Measurements from ENCODE around the gene MAT2A.

The MAT2A gene

GRCh38 chr2:85575739-85576138, 36.8 kb downstream of the MAT2A start:
- H3K27ac ChIP-seq (ENCODE audit: low read depth, low read length): no peak overlapping the region
- H3K9ac ChIP-seq (ENCODE audit: low read length): no peak overlapping the region

GRCh38 chr2:85577063-85577385, 38.1 kb downstream of the MAT2A start:
- H3K4me1 ChIP-seq (ENCODE audit: insufficient read depth, low read length): no peaks in the 10 kb centered on the region
- no peaks in the 10 kb centered on the region for H3K36me3 ChIP-seq (ENCODE audit: insufficient read depth, low read length)
- H3K27me3 ChIP-seq (ENCODE audit: control insufficient read depth in 1 of 2, insufficient read depth in 2 of 2, low read length in 2 of 2): no peaks in the 10 kb centered on the region
- H3K9ac ChIP-seq (ENCODE audit: low read length): no peak overlapping the region
- H3K9me3 ChIP-seq (ENCODE audit: low read length): no peaks in the 10 kb centered on the region
- no peak overlapping the region for H3K27ac ChIP-seq (ENCODE audit: low read depth, low read length)
- no peak overlapping the region for H3K4me3 ChIP-seq (ENCODE audit: low read depth in 1 of 2, low read length in 2 of 2)

More at GRCh38 chr2:85575739-85576138, 36.8 kb downstream of the MAT2A start:
- Histone ChIP-seq H3K9me3 (ENCODE audit: low read length) (no peaks in the 10 kb centered on the region), H3K36me3 (ENCODE audit: insufficient read depth, low read length) (no peaks in the 10 kb centered on the region), H3K4me1 (ENCODE audit: insufficient read depth, low read length) (no peaks in the 10 kb centered on the region), H3K4me3 (ENCODE audit: low read depth in 1 of 2, low read length in 2 of 2) (no peak overlapping the region), H3K27me3 (ENCODE audit: control insufficient read depth in 1 of 2, insufficient read depth in 2 of 2, low read length in 2 of 2) (no peaks in the 10 kb centered on the region)

- H3K36me3 ChIP-seq (ENCODE audit: insufficient read depth, low read length): no peaks in the 10 kb centered on the region
- H3K9ac ChIP-seq (ENCODE audit: low read length): no peak within 1 kb of the TSS
- H3K4me1 ChIP-seq (ENCODE audit: insufficient read depth, low read length): no peaks in the 10 kb centered on the region
- H3K4me3 ChIP-seq (ENCODE audit: low read depth in 1 of 2, low read length in 2 of 2): peak within 1 kb of the TSS; percentile 4 to 14
- peak within 1 kb of the TSS; percentile 32 for H3K27ac ChIP-seq (ENCODE audit: low read depth, low read length)
- no peaks in the 10 kb centered on the region for H3K9me3 ChIP-seq (ENCODE audit: low read length)
- H3K27me3 ChIP-seq (ENCODE audit: control insufficient read depth in 1 of 2, insufficient read depth in 2 of 2, low read length in 2 of 2): no peaks in the 10 kb centered on the region
Observed at GRCh38 chr2:85577386-85578242, 38.6 kb downstream of the MAT2A start, which contains the start of gene VAMP8. Gene VAMP8 (plus strand): TSS chr2:85577586. CDS start chr2:85577647, 61 bp downstream.

- Histone ChIP-seq H3K9me3 (ENCODE audit: low read length) (no peaks in the 10 kb centered on the region), H3K36me3 (ENCODE audit: insufficient read depth, low read length) (no peaks in the 10 kb centered on the region), H3K27ac (ENCODE audit: low read depth, low read length) (no peak overlapping the region), H3K27me3 (ENCODE audit: control insufficient read depth in 1 of 2, insufficient read depth in 2 of 2, low read length in 2 of 2) (no peaks in the 10 kb centered on the region), H3K4me1 (ENCODE audit: insufficient read depth, low read length) (no peaks in the 10 kb centered on the region), H3K4me3 (ENCODE audit: low read depth in 1 of 2, low read length in 2 of 2) (peak overlapping the region in 1 of 2 donors; percentile 14), H3K9ac (ENCODE audit: low read length) (no peak overlapping the region)
Observed at GRCh38 chr2:85578243-85579180, 39.5 kb downstream of the MAT2A start.

GRCh38 chr2:85579266-85579935, 40.4 kb downstream of the MAT2A start:
- H3K4me3 ChIP-seq (ENCODE audit: low read depth in 1 of 2, low read length in 2 of 2): no peak overlapping the region
- no peaks in the 10 kb centered on the region for H3K36me3 ChIP-seq (ENCODE audit: insufficient read depth, low read length)
- H3K9ac ChIP-seq (ENCODE audit: low read length): no peak overlapping the region
- H3K4me1 ChIP-seq (ENCODE audit: insufficient read depth, low read length): peaks cover 4% of the 10 kb centered on the region
- no peak overlapping the region for H3K27ac ChIP-seq (ENCODE audit: low read depth, low read length)
- H3K27me3 ChIP-seq (ENCODE audit: control insufficient read depth in 1 of 2, insufficient read depth in 2 of 2, low read length in 2 of 2): no peaks in the 10 kb centered on the region
- no peaks in the 10 kb centered on the region for H3K9me3 ChIP-seq (ENCODE audit: low read length)

- Histone ChIP-seq H3K27me3 (ENCODE audit: control insufficient read depth in 1 of 2, insufficient read depth in 2 of 2, low read length in 2 of 2) (no peaks in the 10 kb centered on the region), H3K9me3 (ENCODE audit: low read length) (no peaks in the 10 kb centered on the region), H3K36me3 (ENCODE audit: insufficient read depth, low read length) (no peaks in the 10 kb centered on the region), H3K9ac (ENCODE audit: low read length) (no peak overlapping the region), H3K27ac (ENCODE audit: low read depth, low read length) (no peak overlapping the region), H3K4me1 (ENCODE audit: insufficient read depth, low read length) (peaks cover 12% of the 10 kb centered on the region), H3K4me3 (ENCODE audit: low read depth in 1 of 2, low read length in 2 of 2) (no peak overlapping the region)
Observed at GRCh38 chr2:85580206-85580605, 41.2 kb downstream of the MAT2A start.

- Histone ChIP-seq H3K27me3 (ENCODE audit: control insufficient read depth in 1 of 2, insufficient read depth in 2 of 2, low read length in 2 of 2) (no peaks in the 10 kb centered on the region), H3K9me3 (ENCODE audit: low read length) (no peaks in the 10 kb centered on the region), H3K4me1 (ENCODE audit: insufficient read depth, low read length) (peaks cover 22% of the 10 kb centered on the region), H3K27ac (ENCODE audit: low read depth, low read length) (no peak overlapping the region), H3K36me3 (ENCODE audit: insufficient read depth, low read length) (no peaks in the 10 kb centered on the region), H3K4me3 (ENCODE audit: low read depth in 1 of 2, low read length in 2 of 2) (no peak overlapping the region), H3K9ac (ENCODE audit: low read length) (no peak overlapping the region)
Observed at GRCh38 chr2:85582492-85582891, 43.5 kb downstream of the MAT2A start.

- H3K27me3 ChIP-seq (ENCODE audit: control insufficient read depth in 1 of 2, insufficient read depth in 2 of 2, low read length in 2 of 2): no peaks in the 10 kb centered on the region
- no peaks in the 10 kb centered on the region for H3K9me3 ChIP-seq (ENCODE audit: low read length)
- H3K27ac ChIP-seq (ENCODE audit: low read depth, low read length): peak overlapping the region; percentile 37
- H3K4me1 ChIP-seq (ENCODE audit: insufficient read depth, low read length): peaks cover 29% of the 10 kb centered on the region
- peak overlapping the region; percentile 30 for H3K9ac ChIP-seq (ENCODE audit: low read length)
- H3K36me3 ChIP-seq (ENCODE audit: insufficient read depth, low read length): no peaks in the 10 kb centered on the region
- peak overlapping the region; percentile 73 to 94 for H3K4me3 ChIP-seq (ENCODE audit: low read depth in 1 of 2, low read length in 2 of 2)
Observed at GRCh38 chr2:85583667-85584353, 44.8 kb downstream of the MAT2A start.

- Histone ChIP-seq H3K4me1 (ENCODE audit: insufficient read depth, low read length) (peaks cover 35% of the 10 kb centered on the region), H3K27me3 (ENCODE audit: control insufficient read depth in 1 of 2, insufficient read depth in 2 of 2, low read length in 2 of 2) (no peaks in the 10 kb centered on the region), H3K36me3 (ENCODE audit: insufficient read depth, low read length) (peaks cover 5% of the 10 kb centered on the region), H3K4me3 (ENCODE audit: low read depth in 1 of 2, low read length in 2 of 2) (peak within 1 kb of the TSS; percentile 73 to 94), H3K27ac (ENCODE audit: low read depth, low read length) (peak within 1 kb of the TSS; percentile 59), H3K9me3 (ENCODE audit: low read length) (no peaks in the 10 kb centered on the region), H3K9ac (ENCODE audit: low read length) (peak within 1 kb of the TSS; percentile 78)
Observed at GRCh38 chr2:85584354-85584856, 45.4 kb downstream of the MAT2A start, which contains the start of gene VAMP5. Gene VAMP5 (plus strand): TSS chr2:85584431. CDS start chr2:85584491, 60 bp downstream.

GRCh38 chr2:85584857-85585780, 46.2 kb downstream of the MAT2A start:
- Histone ChIP-seq H3K4me1 (ENCODE audit: insufficient read depth, low read length) (peaks cover 40% of the 10 kb centered on the region), H3K36me3 (ENCODE audit: insufficient read depth, low read length) (peaks cover 7% of the 10 kb centered on the region), H3K4me3 (ENCODE audit: low read depth in 1 of 2, low read length in 2 of 2) (peak overlapping the region; percentile 73 to 94), H3K27me3 (ENCODE audit: control insufficient read depth in 1 of 2, insufficient read depth in 2 of 2, low read length in 2 of 2) (no peaks in the 10 kb centered on the region), H3K27ac (ENCODE audit: low read depth, low read length) (peak overlapping the region; percentile 59), H3K9me3 (ENCODE audit: low read length) (no peaks in the 10 kb centered on the region), H3K9ac (ENCODE audit: low read length) (peak overlapping the region; percentile 78)

Measured in muscle layer of colon (tissue), 2 donors.